CD4-positive, alpha-beta T cell (primary cell): ENCODE results near the gene HIP1R. TPM values are rescaled to one million over a fixed set of nuclear protein-coding genes. Genes with fewer than 3 reads are reported as not detected.

Experiments used
- ATAC-seq: fragments of 200-7000 bp; cut with Tn5 transposase; one replicate; pipeline ENCODE4 v1.10.0; 2022; ENCODE audit warnings: mild to moderate bottlenecking; ENCODE audit not compliant: poor library complexity
- CTCF ChIA-PET: fragments of 350-600 bp; sonication (Branson Sonifier 250); formaldehyde crosslinking; loops from one replicate; lab custom pipeline; 2021; ENCODE audit warnings: antibody characterized with exemption, inconsistent platforms; lab: Charles Lee
- POLR2A ChIA-PET: fragments of 350-600 bp; sonication (Branson Sonifier 250); formaldehyde crosslinking; loops from one replicate; lab custom pipeline; 2021; ENCODE audit warnings: antibody characterized with exemption, inconsistent platforms; lab: Charles Lee
- DNase-seq, 14 experiments: peaks; one replicate each; pipeline ENCODE4 v3.0.0-alpha.2; 2013 to 2020; ENCODE audit warnings: mixed read lengths in 2 of 14
- H3K27ac ChIP-seq, 2 donors: one replicate each; pipeline versions ENCODE4 v1.5.1 to v1.7.0; 2013; ENCODE audit warnings: low read length in 2 of 2, low read depth in 1 of 2, mild to moderate bottlenecking in 1 of 2
- H3K27me3 ChIP-seq, 2 experiments: 1 replicate in 1 of 2; 2 replicates in 1 of 2; pipeline versions ENCODE4 v1.6.1 to v1.7.0; 2013; ENCODE audit warnings: low read length in 2 of 2, control low read depth in 1 of 2, mild to moderate bottlenecking in 1 of 2, moderate library complexity in 1 of 2; ENCODE audit not compliant: insufficient read depth in 2 of 2, control insufficient read depth in 1 of 2
- H3K36me3 ChIP-seq: one replicate; pipeline ENCODE4 v1.6.1; 2013; ENCODE audit warnings: low read length, control low read depth; ENCODE audit not compliant: insufficient read depth
- H3K4me1 ChIP-seq: one replicate; pipeline ENCODE4 v1.6.1; 2013; ENCODE audit warnings: low read length, control low read depth; ENCODE audit not compliant: insufficient read depth
- H3K4me3 ChIP-seq: one replicate; pipeline ENCODE4 v1.5.1; 2013; ENCODE audit warnings: mild to moderate bottlenecking, low read length, moderate library complexity
- H3K9me3 ChIP-seq, 2 experiments: 1 replicate in 1 of 2; 2 replicates in 1 of 2; pipeline versions ENCODE4 v1.6.1 to v1.7.0; 2013; ENCODE audit warnings: low read length in 2 of 2, mild to moderate bottlenecking in 2 of 2, control low read depth in 1 of 2, moderate library complexity in 1 of 2; ENCODE audit not compliant: control insufficient read depth in 1 of 2, insufficient read depth in 1 of 2
- H3K27ac Mint-ChIP-seq: one replicate; pipeline ENCODE4 v1.8.0; 2020; ENCODE audit warnings: mixed read lengths
- H3K27me3 Mint-ChIP-seq: one replicate; pipeline ENCODE4 v1.8.0; 2021; ENCODE audit warnings: mixed read lengths
- H3K36me3 Mint-ChIP-seq: one replicate; pipeline ENCODE4 v1.8.0; 2021; ENCODE audit warnings: low read depth, mixed read lengths
- H3K4me1 Mint-ChIP-seq: one replicate; pipeline ENCODE4 v1.8.0; 2021; ENCODE audit warnings: low read depth, mixed read lengths
- H3K4me3 Mint-ChIP-seq: one replicate; pipeline ENCODE4 v1.8.0; 2020; ENCODE audit warnings: mild to moderate bottlenecking, mixed read lengths
- H3K9me3 Mint-ChIP-seq: one replicate; pipeline ENCODE4 v1.8.0; 2020; ENCODE audit warnings: mixed read lengths
- intact Hi-C, 2 experiments: fragments of 100-400 bp; cut with DNase I in 1 of 2; cut with micrococcal nuclease in 1 of 2; formaldehyde crosslinking; loops; one replicate each; pipeline versions ENCODE4 v1.15.1 to v1.9.0; 2023 to 2025; cut with DNase I, micrococcal nuclease
- total RNA-seq, 174 experiments: library from RNA in 2 of 174; stranded (reverse) in 2 of 174; gene quantifications; one replicate each; pipeline ENCODE4 v1.2.3 and lab custom pipeline; 2021 to 2026
- TF ChIP-seq, protein P1 (sequence below): fragments of 200-600 bp; IDR thresholded peaks from one replicate; pipeline ENCODE4 v1.8.0; 2022; ENCODE audit warnings: antibody characterized with exemption, mild to moderate bottlenecking

The HIP1R gene
- total RNA-seq, 2 experiments from 2014 or later = 184 to 185 TPM

DNA sequence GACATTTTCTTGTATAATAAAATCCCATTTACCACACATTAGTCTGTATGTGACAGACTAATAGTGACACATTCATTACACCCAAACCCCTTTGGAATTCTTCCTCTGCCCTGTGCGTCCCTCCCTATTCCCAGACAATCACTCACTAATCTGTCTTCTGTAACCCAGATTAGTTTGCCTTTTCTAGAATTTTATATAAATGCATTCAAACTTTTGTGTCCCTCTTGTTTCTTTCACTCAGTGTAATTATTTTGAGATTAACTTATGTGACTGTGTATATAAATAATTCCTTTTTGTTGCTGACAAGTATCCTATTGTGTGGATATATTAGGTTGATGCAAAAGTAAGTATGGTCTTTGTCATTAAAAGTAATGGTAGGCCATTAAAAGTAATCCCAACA is 27.6 kb upstream of the HIP1R start:
- H3K4me1 Mint-ChIP-seq = no peaks in the 10 kb centered on the region
- ChIA-PET CTCF (no interaction called here), POLR2A (no interaction called here)
- Histone ChIP-seq H3K9me3 (no peaks in the 10 kb centered on the region), H3K4me1 (no peaks in the 10 kb centered on the region), H3K36me3 (no peaks in the 10 kb centered on the region), H3K27me3 (no peaks in the 10 kb centered on the region), H3K27ac (no peak overlapping the region), H3K4me3 (no peak overlapping the region)
- H3K27ac Mint-ChIP-seq = no peak overlapping the region
- no peaks in the 10 kb centered on the region for H3K36me3 Mint-ChIP-seq
- TF ChIP-seq, protein P1, sequence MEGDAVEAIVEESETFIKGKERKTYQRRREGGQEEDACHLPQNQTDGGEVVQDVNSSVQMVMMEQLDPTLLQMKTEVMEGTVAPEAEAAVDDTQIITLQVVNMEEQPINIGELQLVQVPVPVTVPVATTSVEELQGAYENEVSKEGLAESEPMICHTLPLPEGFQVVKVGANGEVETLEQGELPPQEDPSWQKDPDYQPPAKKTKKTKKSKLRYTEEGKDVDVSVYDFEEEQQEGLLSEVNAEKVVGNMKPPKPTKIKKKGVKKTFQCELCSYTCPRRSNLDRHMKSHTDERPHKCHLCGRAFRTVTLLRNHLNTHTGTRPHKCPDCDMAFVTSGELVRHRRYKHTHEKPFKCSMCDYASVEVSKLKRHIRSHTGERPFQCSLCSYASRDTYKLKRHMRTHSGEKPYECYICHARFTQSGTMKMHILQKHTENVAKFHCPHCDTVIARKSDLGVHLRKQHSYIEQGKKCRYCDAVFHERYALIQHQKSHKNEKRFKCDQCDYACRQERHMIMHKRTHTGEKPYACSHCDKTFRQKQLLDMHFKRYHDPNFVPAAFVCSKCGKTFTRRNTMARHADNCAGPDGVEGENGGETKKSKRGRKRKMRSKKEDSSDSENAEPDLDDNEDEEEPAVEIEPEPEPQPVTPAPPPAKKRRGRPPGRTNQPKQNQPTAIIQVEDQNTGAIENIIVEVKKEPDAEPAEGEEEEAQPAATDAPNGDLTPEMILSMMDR = no peak
- H3K9me3 Mint-ChIP-seq = no peaks in the 10 kb centered on the region
- ATAC-seq (no peak), DNase-seq (no peak)
- H3K4me3 Mint-ChIP-seq = no peak overlapping the region
- H3K27me3 Mint-ChIP-seq = no peaks in the 10 kb centered on the region
- intact Hi-C loops = no loop called here

DNA sequence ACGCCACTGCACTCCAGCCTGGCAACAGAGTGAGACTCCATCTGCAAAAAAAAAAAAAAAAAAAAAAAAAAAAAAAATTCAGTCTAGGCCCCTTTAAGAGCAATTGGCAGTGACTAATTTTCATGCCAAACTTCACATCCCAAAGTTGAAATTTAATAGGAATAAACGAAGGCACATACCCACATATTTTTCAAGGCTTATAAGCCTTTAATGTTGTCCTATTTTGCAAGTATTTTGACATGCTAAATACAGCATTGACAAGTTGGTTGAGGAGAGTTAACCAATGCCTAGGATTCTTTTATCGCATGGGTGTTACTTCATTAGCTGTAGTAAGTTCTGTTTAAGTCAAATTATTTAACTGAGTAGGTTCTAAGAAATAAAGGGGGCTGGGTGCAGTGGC is 23.5 kb upstream of the HIP1R start:
- POLR2A ChIA-PET = no interaction called here

DNA sequence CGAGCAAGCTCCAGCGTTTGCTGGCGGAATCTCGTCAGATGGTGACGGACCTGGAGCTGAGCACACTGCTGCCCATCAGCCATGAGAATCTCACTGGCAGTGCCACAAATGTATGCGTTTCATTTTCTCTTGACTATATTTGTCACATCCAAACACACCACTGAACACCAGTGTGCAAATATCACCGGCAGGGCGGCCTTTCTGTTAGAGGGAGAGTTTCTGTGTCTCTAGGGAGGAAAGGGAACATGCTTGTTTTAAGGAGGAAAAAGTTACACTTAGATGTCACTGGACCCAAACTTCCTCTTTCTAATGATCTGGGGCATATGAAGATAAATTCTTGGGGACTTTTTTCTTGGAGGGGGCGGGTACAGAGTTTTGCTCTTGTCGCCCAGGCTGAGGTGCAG is 21.9 kb upstream of the HIP1R start:
- no peaks in the 10 kb centered on the region for H3K4me1 ChIP-seq
- H3K27me3 Mint-ChIP-seq = no peaks in the 10 kb centered on the region
- no peaks in the 10 kb centered on the region for H3K36me3 Mint-ChIP-seq
- no peaks in the 10 kb centered on the region for H3K27me3 ChIP-seq
- intact Hi-C loops = no loop called here
- no peak overlapping the region for H3K4me3 Mint-ChIP-seq
- H3K27ac ChIP-seq = no peak overlapping the region
- ChIA-PET POLR2A (no interaction called here), CTCF (no interaction called here)
- no peaks in the 10 kb centered on the region for H3K9me3 Mint-ChIP-seq
- H3K4me3 ChIP-seq = no peak overlapping the region
- TF ChIP-seq, protein P1 = no peak
- H3K4me1 Mint-ChIP-seq = no peaks in the 10 kb centered on the region
- no peak for DNase-seq
- H3K9me3 ChIP-seq = no peaks in the 10 kb centered on the region
- H3K27ac Mint-ChIP-seq = no peak overlapping the region
- ATAC-seq = no peak
- H3K36me3 ChIP-seq = no peaks in the 10 kb centered on the region

More for the DNA sequence above, 23.5 kb upstream of the HIP1R start:
- Mint-ChIP-seq H3K27me3 (no peaks in the 10 kb centered on the region), H3K36me3 (no peaks in the 10 kb centered on the region), H3K4me3 (no peak overlapping the region), H3K9me3 (no peaks in the 10 kb centered on the region), H3K27ac (no peak overlapping the region), H3K4me1 (no peaks in the 10 kb centered on the region)
- DNase-seq (no peak), ATAC-seq (no peak)
- H3K4me3 ChIP-seq = no peak overlapping the region
- H3K4me1 ChIP-seq = no peaks in the 10 kb centered on the region
- no peaks in the 10 kb centered on the region for H3K27me3 ChIP-seq
- TF ChIP-seq, protein P1 = no peak
- CTCF ChIA-PET = no interaction called here
- no peak overlapping the region for H3K27ac ChIP-seq
- no peaks in the 10 kb centered on the region for H3K36me3 ChIP-seq
- intact Hi-C loops = no loop called here
- H3K9me3 ChIP-seq = no peaks in the 10 kb centered on the region
